GM18526 (cell line): ENCODE results near the gene RASGEF1C.

ENCODE experiments used
- POLR2A ChIP-seq: IDR thresholded peaks from 3 replicates; pipeline ENCODE4 v1.6.1; 2011; ENCODE audit not compliant: insufficient read length; ENCODE audit errors: extremely low read depth

The RASGEF1C gene

GRCh38 chr5:180071531-180072255 lies 137.3 kb downstream of the RASGEF1C start, which contains the start of gene RNF130:
Gene RNF130 (minus strand): TSS chr5:180071759. CDS start chr5:180071702, 57 bp downstream.
- no peak for TF ChIP-seq POLR2A

- no peak for TF ChIP-seq POLR2A
Measured at GRCh38 chr5:180070756-180071530, 138.1 kb downstream of the RASGEF1C start.

DNA sequence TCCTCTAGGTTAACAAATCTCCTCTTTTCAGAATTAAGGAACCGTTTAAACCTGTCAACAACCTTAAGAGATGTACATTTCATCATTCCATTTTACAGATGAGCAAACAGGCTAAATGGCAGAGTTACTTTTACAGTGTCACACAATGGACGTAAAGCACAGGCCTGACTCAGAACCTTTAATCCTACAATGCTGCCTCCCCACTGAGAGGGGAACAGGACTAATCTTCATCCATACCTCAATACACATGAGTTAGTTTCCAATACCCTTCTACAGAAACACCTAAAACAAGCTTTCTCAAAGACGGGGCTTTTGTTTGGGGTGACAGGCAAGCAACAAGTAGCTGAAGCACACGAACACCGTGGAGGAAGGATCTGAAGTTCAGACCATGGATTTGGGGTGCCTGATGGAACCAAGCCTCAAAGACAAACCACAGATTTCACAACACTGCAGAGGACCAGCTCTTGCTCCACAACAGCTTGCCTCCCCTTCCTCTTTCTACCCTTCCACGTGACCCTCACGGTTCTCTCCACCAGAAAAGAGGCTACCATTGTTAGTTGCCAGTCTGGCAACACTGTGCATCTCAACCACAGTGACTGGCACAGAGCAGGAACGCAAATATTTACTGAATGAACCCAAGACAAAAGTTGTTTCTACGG lies 139.3 kb downstream of the RASGEF1C start:
- TF ChIP-seq POLR2A = no peak

- no peak for TF ChIP-seq POLR2A
Measured at GRCh38 chr5:180068519-180069090, 140.4 kb downstream of the RASGEF1C start.

DNA sequence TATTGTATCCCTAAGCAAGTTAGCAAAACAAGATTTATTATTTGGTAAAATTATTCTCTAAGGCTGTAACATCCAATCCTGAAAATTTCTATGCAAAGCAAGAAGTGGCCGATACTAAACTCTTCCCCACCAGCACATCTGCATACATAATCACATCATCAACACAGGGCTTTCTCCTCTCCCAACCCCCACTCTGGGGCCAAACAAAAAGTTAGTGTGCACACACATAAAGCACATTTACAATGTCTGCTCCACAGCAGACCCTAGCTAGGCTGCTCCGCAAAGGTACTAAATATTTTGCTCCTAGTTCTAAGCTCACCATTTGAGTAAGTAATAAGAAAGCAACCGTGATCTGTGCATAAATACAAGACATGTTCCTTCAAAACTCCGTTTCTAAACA lies 141.0 kb downstream of the RASGEF1C start:
- no peak for TF ChIP-seq POLR2A

DNA sequence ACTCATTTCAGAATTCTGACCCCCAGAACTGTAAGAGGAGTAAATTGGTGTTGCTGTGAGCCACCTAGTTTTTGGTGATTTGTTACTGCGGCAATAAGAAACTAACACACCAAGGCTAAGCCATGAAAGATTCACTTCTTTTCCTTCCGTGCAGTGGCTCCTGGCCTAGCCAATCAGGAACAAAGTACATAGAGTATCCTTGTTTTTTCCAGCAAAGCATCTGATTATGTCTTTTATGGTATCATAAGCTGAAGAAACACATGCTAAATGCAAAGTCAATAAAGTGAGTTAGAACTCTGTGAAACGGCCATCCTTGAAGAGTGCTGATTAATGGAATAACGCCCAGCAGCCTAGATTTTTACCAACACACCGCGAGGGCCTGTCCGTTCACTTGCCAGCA lies 148.8 kb downstream of the RASGEF1C start:
- TF ChIP-seq POLR2A = no peak

GRCh38 chr5:180059326-180059725 lies 149.7 kb downstream of the RASGEF1C start:
- TF ChIP-seq POLR2A = no peak

- no peak for TF ChIP-seq POLR2A
Measured at GRCh38 chr5:180056153-180056552, 152.9 kb downstream of the RASGEF1C start.

- no peak for TF ChIP-seq POLR2A
Measured at GRCh38 chr5:180054226-180054625, 154.8 kb downstream of the RASGEF1C start.

GRCh38 chr5:180053061-180053602 lies 155.9 kb downstream of the RASGEF1C start:
- no peak for TF ChIP-seq POLR2A

DNA sequence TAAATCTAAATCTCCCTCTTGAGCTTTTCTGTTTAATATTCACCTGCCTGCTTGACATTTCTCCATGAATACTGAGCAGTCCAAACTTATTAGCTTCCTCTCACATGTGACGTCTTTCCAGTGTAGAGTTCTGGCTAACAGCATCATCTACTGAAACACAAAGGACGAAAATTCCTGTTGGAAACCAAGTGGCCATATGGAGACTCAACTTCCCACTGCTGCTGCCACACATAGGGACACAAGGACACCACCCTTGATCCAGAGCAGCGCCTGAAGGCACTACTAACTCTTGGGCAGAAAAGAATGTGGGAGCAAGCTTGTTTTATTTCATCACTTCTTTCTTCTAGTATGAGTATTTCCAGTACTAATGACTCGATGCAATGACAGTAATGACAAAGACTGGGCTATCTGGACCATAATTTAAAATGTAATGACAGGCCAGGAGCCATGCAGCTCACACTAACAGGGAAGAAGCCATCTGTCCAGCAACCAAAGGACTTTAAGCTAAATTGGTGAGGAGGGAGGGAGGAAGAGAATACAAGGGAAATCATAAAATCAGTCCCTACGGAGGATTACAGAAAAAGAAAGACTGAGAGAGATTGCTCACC lies 156.7 kb downstream of the RASGEF1C start:
- TF ChIP-seq POLR2A = no peak
